RWPE2 (cell line): ENCODE data around the gene NLN.

Source experiments
- ATAC-seq: fragments of 200-7000 bp; cut with Tn5 transposase; 3 replicates; pipeline ENCODE4 v1.9.1; 2021; ENCODE audit warnings: low read depth
- DNase-seq: peaks from one replicate; pipeline ENCODE4 v3.0.0-alpha.2; 2020; ENCODE audit warnings: low spot score
- H3K27ac ChIP-seq: fragments of 450-650 bp; 2 replicates; pipeline ENCODE4 v1.5.1; 2017; ENCODE audit warnings: mild to moderate bottlenecking; ENCODE audit not compliant: poor library complexity, severe bottlenecking
- H3K27me3 ChIP-seq: fragments of 250-450 bp; sonication (Bioruptor Pico); 2 replicates; pipeline ENCODE4 v1.5.1; 2021; ENCODE audit warnings: mild to moderate bottlenecking, moderate library complexity; ENCODE audit not compliant: insufficient read depth, poor library complexity, severe bottlenecking
- H3K36me3 ChIP-seq: fragments of 250-450 bp; sonication (Bioruptor Pico); 2 replicates; pipeline ENCODE4 v1.5.1; 2020; ENCODE audit warnings: low read depth, mild to moderate bottlenecking, moderate library complexity
- H3K4me1 ChIP-seq: fragments of 250-450 bp; sonication (Bioruptor Pico); 2 replicates; pipeline ENCODE4 v1.5.1; 2021; ENCODE audit warnings: mild to moderate bottlenecking, moderate library complexity; ENCODE audit not compliant: insufficient read depth, poor library complexity, severe bottlenecking
- H3K4me3 ChIP-seq: fragments of 250-450 bp; sonication (Bioruptor Pico); 2 replicates; pipeline ENCODE4 v1.5.1; 2021; ENCODE audit warnings: mild to moderate bottlenecking, moderate library complexity; ENCODE audit not compliant: severe bottlenecking
- H3K9me3 ChIP-seq: fragments of 250-450 bp; sonication (Bioruptor Pico); 2 replicates; pipeline ENCODE4 v1.5.1; 2021; ENCODE audit warnings: mild to moderate bottlenecking, moderate library complexity; ENCODE audit not compliant: severe bottlenecking
- TF ChIP-seq, protein P1 (sequence below): fragments of 450-650 bp; IDR thresholded peaks from one replicate; pipeline ENCODE4 v1.5.1; 2017; ENCODE audit warnings: mild to moderate bottlenecking, moderate library complexity; ENCODE audit not compliant: poor library complexity, severe bottlenecking

Gene NLN

GRCh38 chr5:65702036-65702435, 20.0 kb upstream of the NLN start:
- H3K4me1 ChIP-seq = no peaks in the 10 kb centered on the region
- H3K36me3 ChIP-seq = peaks cover 16% of the 10 kb centered on the region
- TF ChIP-seq, protein P1, sequence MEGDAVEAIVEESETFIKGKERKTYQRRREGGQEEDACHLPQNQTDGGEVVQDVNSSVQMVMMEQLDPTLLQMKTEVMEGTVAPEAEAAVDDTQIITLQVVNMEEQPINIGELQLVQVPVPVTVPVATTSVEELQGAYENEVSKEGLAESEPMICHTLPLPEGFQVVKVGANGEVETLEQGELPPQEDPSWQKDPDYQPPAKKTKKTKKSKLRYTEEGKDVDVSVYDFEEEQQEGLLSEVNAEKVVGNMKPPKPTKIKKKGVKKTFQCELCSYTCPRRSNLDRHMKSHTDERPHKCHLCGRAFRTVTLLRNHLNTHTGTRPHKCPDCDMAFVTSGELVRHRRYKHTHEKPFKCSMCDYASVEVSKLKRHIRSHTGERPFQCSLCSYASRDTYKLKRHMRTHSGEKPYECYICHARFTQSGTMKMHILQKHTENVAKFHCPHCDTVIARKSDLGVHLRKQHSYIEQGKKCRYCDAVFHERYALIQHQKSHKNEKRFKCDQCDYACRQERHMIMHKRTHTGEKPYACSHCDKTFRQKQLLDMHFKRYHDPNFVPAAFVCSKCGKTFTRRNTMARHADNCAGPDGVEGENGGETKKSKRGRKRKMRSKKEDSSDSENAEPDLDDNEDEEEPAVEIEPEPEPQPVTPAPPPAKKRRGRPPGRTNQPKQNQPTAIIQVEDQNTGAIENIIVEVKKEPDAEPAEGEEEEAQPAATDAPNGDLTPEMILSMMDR = no peak
- DNase-seq (no peak), ATAC-seq (no peak)
- H3K27ac ChIP-seq = no peak overlapping the region
- no peaks in the 10 kb centered on the region for H3K9me3 ChIP-seq
- no peaks in the 10 kb centered on the region for H3K27me3 ChIP-seq
- H3K4me3 ChIP-seq = no peak overlapping the region

- DNase-seq (no peak), ATAC-seq (no peak)
- Histone ChIP-seq H3K27ac (no peak overlapping the region), H3K9me3 (no peaks in the 10 kb centered on the region), H3K36me3 (peaks cover 19% of the 10 kb centered on the region), H3K4me1 (no peaks in the 10 kb centered on the region), H3K27me3 (no peaks in the 10 kb centered on the region), H3K4me3 (no peak overlapping the region)
- TF ChIP-seq, protein P1 = no peak
Measured at GRCh38 chr5:65704621-65705239, 17.3 kb upstream of the NLN start.

GRCh38 chr5:65707663-65708062, 14.3 kb upstream of the NLN start:
- H3K9me3 ChIP-seq = no peaks in the 10 kb centered on the region
- H3K27me3 ChIP-seq = no peaks in the 10 kb centered on the region
- no peaks in the 10 kb centered on the region for H3K4me1 ChIP-seq
- no peak overlapping the region for H3K27ac ChIP-seq
- TF ChIP-seq, protein P1 = no peak
- DNase-seq (no peak), ATAC-seq (no peak)
- peaks cover 29% of the 10 kb centered on the region for H3K36me3 ChIP-seq
- no peak overlapping the region for H3K4me3 ChIP-seq

- no peak for ATAC-seq
- Histone ChIP-seq H3K36me3 (peaks cover 29% of the 10 kb centered on the region), H3K27ac (no peak overlapping the region), H3K9me3 (no peaks in the 10 kb centered on the region), H3K4me3 (no peak overlapping the region), H3K27me3 (no peaks in the 10 kb centered on the region), H3K4me1 (no peaks in the 10 kb centered on the region)
- DNase-seq = no peak
- TF ChIP-seq, protein P1 = no peak
Measured at GRCh38 chr5:65708145-65708544, 13.9 kb upstream of the NLN start.

- no peak overlapping the region for H3K27ac ChIP-seq
- H3K4me1 ChIP-seq = peaks cover 12% of the 10 kb centered on the region
- peaks cover 10% of the 10 kb centered on the region; the same call in 1 of the 2 replicates for H3K36me3 ChIP-seq
- ATAC-seq (no peak), DNase-seq (no peak)
- no peaks in the 10 kb centered on the region for H3K9me3 ChIP-seq
- no peaks in the 10 kb centered on the region for H3K27me3 ChIP-seq
- H3K4me3 ChIP-seq = no peak overlapping the region
- TF ChIP-seq, protein P1 = no peak
Measured at GRCh38 chr5:65718576-65719310, 3.3 kb upstream of the NLN start.
